Ishikawa (cell line): ENCODE data around the gene GRIK5.

Experiments
- CEBPB ChIP-seq: IDR thresholded peaks from 2 replicates; pipeline ENCODE4 v1.6.1; 2012
- CREB1 ChIP-seq: IDR thresholded peaks from 2 replicates; pipeline ENCODE4 v1.6.1; 2012; ENCODE audit warnings: low read depth
- EGR1 ChIP-seq: IDR thresholded peaks from 2 replicates; pipeline ENCODE4 v1.6.1; 2012
- EP300 ChIP-seq: IDR thresholded peaks from 2 replicates; pipeline ENCODE4 v1.6.1; 2012; ENCODE audit warnings: borderline replicate concordance
- FOXM1 ChIP-seq: IDR thresholded peaks from 2 replicates; pipeline ENCODE4 v1.6.1; 2012; ENCODE audit warnings: low read depth, borderline replicate concordance
- NFIC ChIP-seq: IDR thresholded peaks from 2 replicates; pipeline ENCODE4 v1.6.1; 2012
- RAD21 ChIP-seq: IDR thresholded peaks from 2 replicates; pipeline ENCODE4 v1.6.1; 2012; ENCODE audit warnings: low read depth
- TAF1 ChIP-seq: IDR thresholded peaks from 2 replicates; pipeline ENCODE4 v1.6.1; 2012; ENCODE audit warnings: low read depth, mild to moderate bottlenecking
- TCF12 ChIP-seq: IDR thresholded peaks from 2 replicates; pipeline ENCODE4 v1.6.1; 2012; ENCODE audit warnings: low read depth
- TEAD4 ChIP-seq: IDR thresholded peaks from 2 replicates; pipeline ENCODE4 v1.6.1; 2012
- USF1 ChIP-seq: IDR thresholded peaks from 2 replicates; pipeline ENCODE4 v1.6.1; 2012
- YY1 ChIP-seq: IDR thresholded peaks from 2 replicates; pipeline ENCODE4 v1.6.1; 2012; ENCODE audit warnings: low read depth
- ZBTB7A ChIP-seq: IDR thresholded peaks from 2 replicates; pipeline ENCODE4 v1.6.1; 2012; ENCODE audit warnings: low read depth
- TF ChIP-seq, protein P1 (sequence below): IDR thresholded peaks from 2 replicates; pipeline ENCODE4 v1.6.1; 2012
- TF ChIP-seq, protein P2 (sequence below): IDR thresholded peaks from 2 replicates; pipeline ENCODE4 v1.6.1; 2012; ENCODE audit warnings: low read depth, mild to moderate bottlenecking

Gene GRIK5, protein sequence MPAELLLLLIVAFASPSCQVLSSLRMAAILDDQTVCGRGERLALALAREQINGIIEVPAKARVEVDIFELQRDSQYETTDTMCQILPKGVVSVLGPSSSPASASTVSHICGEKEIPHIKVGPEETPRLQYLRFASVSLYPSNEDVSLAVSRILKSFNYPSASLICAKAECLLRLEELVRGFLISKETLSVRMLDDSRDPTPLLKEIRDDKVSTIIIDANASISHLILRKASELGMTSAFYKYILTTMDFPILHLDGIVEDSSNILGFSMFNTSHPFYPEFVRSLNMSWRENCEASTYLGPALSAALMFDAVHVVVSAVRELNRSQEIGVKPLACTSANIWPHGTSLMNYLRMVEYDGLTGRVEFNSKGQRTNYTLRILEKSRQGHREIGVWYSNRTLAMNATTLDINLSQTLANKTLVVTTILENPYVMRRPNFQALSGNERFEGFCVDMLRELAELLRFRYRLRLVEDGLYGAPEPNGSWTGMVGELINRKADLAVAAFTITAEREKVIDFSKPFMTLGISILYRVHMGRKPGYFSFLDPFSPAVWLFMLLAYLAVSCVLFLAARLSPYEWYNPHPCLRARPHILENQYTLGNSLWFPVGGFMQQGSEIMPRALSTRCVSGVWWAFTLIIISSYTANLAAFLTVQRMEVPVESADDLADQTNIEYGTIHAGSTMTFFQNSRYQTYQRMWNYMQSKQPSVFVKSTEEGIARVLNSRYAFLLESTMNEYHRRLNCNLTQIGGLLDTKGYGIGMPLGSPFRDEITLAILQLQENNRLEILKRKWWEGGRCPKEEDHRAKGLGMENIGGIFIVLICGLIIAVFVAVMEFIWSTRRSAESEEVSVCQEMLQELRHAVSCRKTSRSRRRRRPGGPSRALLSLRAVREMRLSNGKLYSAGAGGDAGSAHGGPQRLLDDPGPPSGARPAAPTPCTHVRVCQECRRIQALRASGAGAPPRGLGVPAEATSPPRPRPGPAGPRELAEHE

DNA sequence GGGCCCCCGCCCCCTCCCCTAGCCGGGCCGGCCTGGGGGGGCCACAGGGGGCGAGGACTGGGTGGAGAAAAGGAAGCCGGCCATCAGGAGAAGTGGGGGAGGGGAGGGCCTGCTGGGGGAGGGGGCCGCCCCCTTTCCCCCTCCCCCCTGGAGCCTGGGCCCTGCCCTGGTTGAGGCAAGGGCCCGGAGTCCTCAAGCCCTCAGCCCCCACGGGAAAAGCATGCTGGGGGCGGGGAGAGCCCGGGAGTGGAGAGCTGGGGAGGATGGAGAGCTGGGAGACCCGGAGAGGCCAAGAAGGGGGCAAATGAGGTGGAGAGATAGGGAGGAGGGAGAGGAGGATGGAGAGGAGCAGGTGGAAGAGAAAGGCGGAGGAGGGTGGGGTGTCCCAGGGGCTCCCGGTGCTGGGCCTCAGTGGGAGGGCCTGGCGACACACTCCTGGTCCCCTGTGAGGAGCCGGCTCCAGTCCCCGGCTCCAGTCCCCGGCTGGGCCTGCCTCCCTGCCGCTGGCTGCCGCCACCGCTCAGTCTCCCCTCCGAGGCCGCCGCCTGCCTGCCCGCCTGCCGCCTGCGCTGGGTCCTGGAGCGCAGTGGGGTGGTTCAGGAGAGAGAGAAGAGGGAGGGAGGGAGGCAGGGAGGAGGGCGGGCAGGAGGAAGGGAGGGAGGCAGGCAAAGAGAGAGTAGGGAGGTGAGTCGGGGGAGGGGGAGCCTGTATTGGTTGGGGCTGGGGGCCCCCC is at the start of gene GRIK5:
Gene GRIK5 (minus strand): TSS at position 588 of the 733 bp plus-strand sequence. CDS start 4,436 bp downstream, outside the sequence.
- no peak for TF ChIP-seq YY1
- TF ChIP-seq, protein P1, sequence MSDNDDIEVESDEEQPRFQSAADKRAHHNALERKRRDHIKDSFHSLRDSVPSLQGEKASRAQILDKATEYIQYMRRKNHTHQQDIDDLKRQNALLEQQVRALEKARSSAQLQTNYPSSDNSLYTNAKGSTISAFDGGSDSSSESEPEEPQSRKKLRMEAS, result no peak
- TF ChIP-seq CEBPB, result no peak
- TF ChIP-seq USF1, result no peak
- TF ChIP-seq TCF12, result no peak
- TF ChIP-seq TAF1, result no peak
- no peak for TF ChIP-seq TEAD4
- TF ChIP-seq EP300, result no peak
- no peak for TF ChIP-seq CREB1
- TF ChIP-seq NFIC, result no peak
- no peak for TF ChIP-seq EGR1
- TF ChIP-seq FOXM1, result no peak
- TF ChIP-seq, protein P2, sequence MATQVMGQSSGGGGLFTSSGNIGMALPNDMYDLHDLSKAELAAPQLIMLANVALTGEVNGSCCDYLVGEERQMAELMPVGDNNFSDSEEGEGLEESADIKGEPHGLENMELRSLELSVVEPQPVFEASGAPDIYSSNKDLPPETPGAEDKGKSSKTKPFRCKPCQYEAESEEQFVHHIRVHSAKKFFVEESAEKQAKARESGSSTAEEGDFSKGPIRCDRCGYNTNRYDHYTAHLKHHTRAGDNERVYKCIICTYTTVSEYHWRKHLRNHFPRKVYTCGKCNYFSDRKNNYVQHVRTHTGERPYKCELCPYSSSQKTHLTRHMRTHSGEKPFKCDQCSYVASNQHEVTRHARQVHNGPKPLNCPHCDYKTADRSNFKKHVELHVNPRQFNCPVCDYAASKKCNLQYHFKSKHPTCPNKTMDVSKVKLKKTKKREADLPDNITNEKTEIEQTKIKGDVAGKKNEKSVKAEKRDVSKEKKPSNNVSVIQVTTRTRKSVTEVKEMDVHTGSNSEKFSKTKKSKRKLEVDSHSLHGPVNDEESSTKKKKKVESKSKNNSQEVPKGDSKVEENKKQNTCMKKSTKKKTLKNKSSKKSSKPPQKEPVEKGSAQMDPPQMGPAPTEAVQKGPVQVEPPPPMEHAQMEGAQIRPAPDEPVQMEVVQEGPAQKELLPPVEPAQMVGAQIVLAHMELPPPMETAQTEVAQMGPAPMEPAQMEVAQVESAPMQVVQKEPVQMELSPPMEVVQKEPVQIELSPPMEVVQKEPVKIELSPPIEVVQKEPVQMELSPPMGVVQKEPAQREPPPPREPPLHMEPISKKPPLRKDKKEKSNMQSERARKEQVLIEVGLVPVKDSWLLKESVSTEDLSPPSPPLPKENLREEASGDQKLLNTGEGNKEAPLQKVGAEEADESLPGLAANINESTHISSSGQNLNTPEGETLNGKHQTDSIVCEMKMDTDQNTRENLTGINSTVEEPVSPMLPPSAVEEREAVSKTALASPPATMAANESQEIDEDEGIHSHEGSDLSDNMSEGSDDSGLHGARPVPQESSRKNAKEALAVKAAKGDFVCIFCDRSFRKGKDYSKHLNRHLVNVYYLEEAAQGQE, result no peak

DNA sequence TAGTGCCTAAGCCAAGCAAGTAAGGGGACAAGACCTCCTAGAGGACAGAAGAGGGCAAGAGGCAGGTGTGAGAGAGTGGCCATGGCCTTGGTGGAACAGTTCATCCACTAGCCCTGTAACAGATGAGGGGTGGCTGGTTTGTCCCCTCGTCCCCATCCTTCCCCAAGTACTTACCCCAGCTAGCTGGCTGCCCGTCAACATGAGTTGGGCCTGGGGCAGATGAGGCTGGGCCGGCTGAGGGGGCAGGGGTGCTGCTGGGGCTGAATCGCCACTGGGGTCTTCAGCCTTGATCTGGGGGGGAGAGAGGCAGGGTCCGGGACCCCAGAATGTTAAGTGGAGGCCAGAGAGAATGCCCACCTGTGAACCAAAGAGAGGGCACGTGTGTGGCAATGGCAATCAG is 47.1 kb upstream of the GRIK5 start:
- TF ChIP-seq, protein P2, result no peak
- no peak for TF ChIP-seq NFIC
- no peak for TF ChIP-seq FOXM1
- TF ChIP-seq RAD21, result no peak
- TF ChIP-seq ZBTB7A, result no peak
- no peak for TF ChIP-seq YY1
- no peak for TF ChIP-seq TEAD4
- no peak for TF ChIP-seq CREB1

- TF ChIP-seq TEAD4, result no peak
- TF ChIP-seq USF1, result no peak
- TF ChIP-seq, protein P1, result no peak
- no peak for TF ChIP-seq ZBTB7A
- no peak for TF ChIP-seq FOXM1
- TF ChIP-seq CEBPB, result no peak
- TF ChIP-seq NFIC, result no peak
- no peak for TF ChIP-seq YY1
- no peak for TF ChIP-seq EP300
These were observed 46.5 kb upstream of the GRIK5 start for GRCh38 chr19:42116308-42117075.

- no peak for TF ChIP-seq TCF12
- TF ChIP-seq RAD21, result no peak
- no peak for TF ChIP-seq ZBTB7A
- TF ChIP-seq EP300, result no peak
- TF ChIP-seq USF1, result no peak
- TF ChIP-seq CREB1, result no peak
- TF ChIP-seq TAF1, result no peak
- TF ChIP-seq, protein P2, result no peak
- TF ChIP-seq, protein P1, result no peak
- TF ChIP-seq CEBPB, result no peak
- TF ChIP-seq YY1, result no peak
- TF ChIP-seq EGR1, result no peak
- TF ChIP-seq NFIC, result no peak
- TF ChIP-seq TEAD4, result no peak
- no peak for TF ChIP-seq FOXM1
These were observed 45.7 kb upstream of the GRIK5 start for GRCh38 chr19:42115705-42116104.
